Activated CD4-positive, alpha-beta T cell treated with anti-CD3 and anti-CD28 coated beads for 36 hours (primary cell): ENCODE measurements around the gene PON1. TPM values are rescaled to one million over a fixed set of nuclear protein-coding genes. Genes with fewer than 3 reads are reported as not detected.

Source experiments
- ATAC-seq: fragments of 200-7000 bp; cut with Tn5 transposase; one replicate; pipeline ENCODE4 v1.10.0; 2021; ENCODE audit warnings: mild to moderate bottlenecking, moderate library complexity
- CTCF ChIA-PET: fragments of 350-600 bp; sonication (Branson Sonifier 250); formaldehyde crosslinking; loops from one replicate; lab custom pipeline; 2021; ENCODE audit warnings: antibody characterized with exemption; lab: Charles Lee
- POLR2A ChIA-PET: fragments of 350-600 bp; sonication (Branson Sonifier 250); formaldehyde crosslinking; loops from one replicate; lab custom pipeline; 2021; ENCODE audit warnings: antibody characterized with exemption, inconsistent platforms; lab: Charles Lee
- DNase-seq: peaks from one replicate; pipeline ENCODE4 v3.0.0-alpha.2; 2020
- H3K27ac Mint-ChIP-seq: one replicate; pipeline ENCODE4 v1.8.0; 2021; ENCODE audit warnings: mixed read lengths
- H3K27me3 Mint-ChIP-seq: one replicate; pipeline ENCODE4 v1.8.0; 2021; ENCODE audit warnings: mixed read lengths
- H3K36me3 Mint-ChIP-seq: one replicate; pipeline ENCODE4 v1.8.0; 2021; ENCODE audit warnings: low read depth, mixed read lengths
- H3K4me1 Mint-ChIP-seq: one replicate; pipeline ENCODE4 v1.8.0; 2021; ENCODE audit warnings: mixed read lengths
- H3K4me3 Mint-ChIP-seq: one replicate; pipeline ENCODE4 v1.8.0; 2021; ENCODE audit warnings: mild to moderate bottlenecking, moderate library complexity, mixed read lengths
- H3K9me3 Mint-ChIP-seq: one replicate; pipeline ENCODE4 v1.8.0; 2021; ENCODE audit warnings: low read depth, mixed read lengths
- intact Hi-C, 2 experiments: fragments of 100-400 bp; cut with DNase I in 1 of 2; cut with micrococcal nuclease in 1 of 2; formaldehyde crosslinking; loops; one replicate each; pipeline versions ENCODE4 v1.14.2 to v1.15.1; 2022 to 2024; cut with DNase I, micrococcal nuclease
- total RNA-seq, 2 experiments: library from RNA; stranded (reverse); gene quantifications; one replicate each; pipeline ENCODE4 v1.2.3, GENCODE V29; 2021

PON1 gene
- not detected for total RNA-seq

DNA sequence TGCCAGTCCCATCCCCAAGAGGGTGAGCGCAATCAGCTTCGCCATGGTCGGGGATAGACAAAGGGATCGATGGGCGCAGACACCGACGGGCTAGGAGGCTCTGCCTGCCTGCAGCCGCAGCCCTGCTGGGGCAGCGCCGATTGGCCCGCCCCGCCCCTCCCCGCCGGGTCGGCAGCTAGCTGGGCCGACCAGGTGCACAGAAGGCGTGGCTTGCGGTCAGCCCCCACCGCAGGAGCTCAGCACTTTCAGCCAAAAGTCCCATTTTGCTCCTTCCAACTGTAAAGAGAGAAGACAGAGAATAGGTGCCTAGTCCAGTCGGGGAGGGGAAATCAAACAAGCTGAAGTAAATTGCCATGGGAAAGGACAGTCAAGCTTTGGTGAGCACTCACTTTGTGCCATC is at the start of gene PON1:
TSS of gene PON1 (minus strand) at position 102 of the 400 bp plus-strand sequence. CDS start at position 45, 57 bp downstream.
- Mint-ChIP-seq H3K36me3 (no peaks in the 10 kb centered on the region), H3K27ac (no peak within 1 kb of the TSS), H3K27me3 (peaks cover 15% of the 10 kb centered on the region), H3K4me1 (peaks cover 6% of the 10 kb centered on the region), H3K4me3 (no peak within 1 kb of the TSS), H3K9me3 (no peaks in the 10 kb centered on the region)
- intact Hi-C loops, result no loop called here
- peak; percentile 49 for DNase-seq
- ChIA-PET CTCF (interaction anchor here (0.9 to 1.0 kb wide), 2 partner anchors 11 to 111 kb away, joined by 3 read pairs; no protein-coding TSS in a partner anchor), POLR2A (no interaction called here)
- ATAC-seq, result peak; percentile 69

DNA sequence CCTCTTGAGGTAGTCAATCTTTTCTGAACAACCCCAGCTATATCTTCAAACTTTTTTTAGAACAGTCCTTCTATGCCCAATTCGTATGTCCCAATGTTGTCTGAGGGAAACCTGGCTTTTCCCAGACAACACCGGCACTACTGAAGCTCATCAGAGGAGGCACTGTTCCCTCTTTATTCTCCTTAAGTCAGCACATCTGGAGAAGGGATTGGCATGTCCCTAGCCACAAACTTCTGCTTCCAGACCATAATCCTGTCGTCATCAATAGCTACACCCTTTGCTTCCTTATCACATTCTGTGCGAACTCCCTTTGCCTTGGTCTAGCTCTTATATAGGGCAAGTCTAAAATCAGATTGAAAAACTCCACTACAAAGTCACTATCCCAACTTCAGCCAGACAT is 49.0 kb upstream of the PON1 start:
- H3K4me3 Mint-ChIP-seq, result no peak overlapping the region
- H3K4me1 Mint-ChIP-seq, result no peaks in the 10 kb centered on the region
- no peak for DNase-seq
- no peaks in the 10 kb centered on the region for H3K9me3 Mint-ChIP-seq
- no peaks in the 10 kb centered on the region for H3K36me3 Mint-ChIP-seq
- ChIA-PET POLR2A (no interaction called here), CTCF (interaction anchor here (1.5 kb wide), 1 partner anchor 103 kb away, joined by 5 read pairs; no protein-coding TSS in a partner anchor)
- no peak for ATAC-seq
- H3K27ac Mint-ChIP-seq, result no peak overlapping the region
- H3K27me3 Mint-ChIP-seq, result peaks cover 3% of the 10 kb centered on the region
- intact Hi-C loops, result no loop called here

DNA sequence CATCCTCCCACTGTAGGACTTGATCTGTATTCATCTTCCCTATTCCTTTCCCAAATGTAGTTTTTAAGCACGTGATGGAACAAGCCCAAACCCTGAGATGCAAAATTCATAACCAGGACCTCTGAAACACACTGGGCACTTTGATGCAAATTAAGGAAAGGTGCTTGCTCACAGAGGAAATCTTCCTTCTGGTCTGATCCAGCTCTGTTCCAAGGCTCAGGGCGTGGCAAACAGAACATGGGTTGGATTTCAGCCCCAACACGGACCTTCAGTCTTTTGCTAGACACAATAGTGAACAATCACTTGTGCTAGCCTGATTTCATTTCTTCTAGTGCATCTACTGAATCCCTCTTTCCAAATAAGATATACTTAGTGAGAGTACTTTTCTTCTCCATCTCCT is 43.9 kb upstream of the PON1 start:
- Mint-ChIP-seq H3K27ac (no peak overlapping the region), H3K9me3 (no peaks in the 10 kb centered on the region), H3K4me3 (no peak overlapping the region), H3K27me3 (peaks cover 4% of the 10 kb centered on the region), H3K4me1 (no peaks in the 10 kb centered on the region), H3K36me3 (no peaks in the 10 kb centered on the region)
- no peak for DNase-seq
- intact Hi-C loops, result no loop called here
- ATAC-seq, result no peak
- ChIA-PET CTCF (interaction anchor here (1.2 kb wide), 1 partner anchor 109 kb away, joined by 3 read pairs; no protein-coding TSS in a partner anchor), POLR2A (no interaction called here)

DNA sequence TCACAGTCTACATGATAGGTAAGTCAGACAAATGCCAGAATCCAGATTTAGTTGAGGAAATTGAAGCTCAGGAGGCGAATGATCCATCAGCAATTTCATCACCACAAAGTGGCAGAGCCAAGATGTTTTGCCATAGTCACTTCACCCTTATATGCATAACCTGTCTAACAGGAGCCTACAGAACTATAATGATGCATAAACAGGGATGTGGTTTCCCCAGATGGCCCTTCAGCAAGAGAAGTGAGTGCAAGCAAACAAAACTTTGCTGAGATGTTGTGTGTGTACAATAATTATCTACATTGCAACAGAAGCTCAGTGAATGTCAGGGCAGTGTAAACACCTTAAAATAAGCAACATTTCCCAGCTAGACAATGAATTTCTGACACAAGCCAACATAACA is 43.3 kb upstream of the PON1 start:
- Mint-ChIP-seq H3K4me3 (no peak overlapping the region), H3K27me3 (peaks cover 5% of the 10 kb centered on the region), H3K27ac (no peak overlapping the region), H3K36me3 (no peaks in the 10 kb centered on the region), H3K4me1 (no peaks in the 10 kb centered on the region), H3K9me3 (no peaks in the 10 kb centered on the region)
- ATAC-seq (no peak), DNase-seq (no peak)
- CTCF ChIA-PET, result interaction anchor here (1.2 kb wide), 1 partner anchor 109 kb away, joined by 3 read pairs; no protein-coding TSS in a partner anchor
- POLR2A ChIA-PET, result no interaction called here
- intact Hi-C loops, result no loop called here

DNA sequence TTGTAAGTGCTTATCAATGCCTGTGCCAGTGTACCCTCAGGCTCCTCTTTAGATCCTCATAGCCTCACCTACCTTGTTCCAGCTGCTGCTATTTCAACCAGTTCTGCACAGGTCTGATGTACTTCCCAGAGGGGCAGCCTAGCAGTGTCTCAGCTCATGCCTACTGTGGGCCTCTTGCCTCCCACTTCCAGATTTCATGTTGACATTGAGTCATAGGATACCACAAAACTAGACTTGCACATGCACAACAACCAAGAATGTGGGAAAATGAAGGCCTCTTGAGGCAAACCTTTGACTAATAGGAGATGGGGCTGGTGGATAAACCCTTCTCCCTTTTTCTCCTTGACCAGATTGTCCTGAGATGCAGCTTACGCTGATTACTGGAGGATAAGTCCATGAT is 40.8 kb upstream of the PON1 start:
- intact Hi-C loops, result no loop called here

DNA sequence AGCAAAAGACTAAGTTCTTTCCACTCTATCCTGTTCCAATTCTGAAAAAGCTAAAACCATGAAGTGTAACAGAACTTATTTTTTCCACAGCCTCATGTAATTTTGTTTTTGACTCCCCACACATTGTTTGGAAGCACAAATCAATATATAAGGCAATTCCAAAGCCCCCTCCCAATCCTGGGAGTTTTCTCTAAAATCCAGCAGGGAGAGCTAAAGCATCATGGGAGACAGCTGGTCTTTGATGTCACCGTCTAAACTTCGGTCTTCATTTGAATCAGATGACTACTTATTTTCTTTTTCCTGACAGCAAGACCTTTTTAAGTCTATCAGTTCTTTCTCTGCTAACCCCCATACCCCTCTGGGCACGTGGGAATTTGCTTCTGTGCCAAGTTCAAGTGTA is 33.3 kb upstream of the PON1 start:
- DNase-seq (no peak), ATAC-seq (no peak)
- Mint-ChIP-seq H3K9me3 (no peaks in the 10 kb centered on the region), H3K4me1 (no peaks in the 10 kb centered on the region), H3K27me3 (peaks cover 7% of the 10 kb centered on the region), H3K36me3 (no peaks in the 10 kb centered on the region), H3K27ac (no peak overlapping the region), H3K4me3 (no peak overlapping the region)
- CTCF ChIA-PET, result interaction anchor here (0.5 kb wide), 1 partner anchor 119 kb away, joined by 3 read pairs; no protein-coding TSS in a partner anchor
- POLR2A ChIA-PET, result no interaction called here
- intact Hi-C loops, result no loop called here

More for the DNA sequence above, 40.8 kb upstream of the PON1 start:
- Mint-ChIP-seq H3K27ac (no peak overlapping the region), H3K4me3 (no peak overlapping the region), H3K9me3 (no peaks in the 10 kb centered on the region), H3K4me1 (no peaks in the 10 kb centered on the region), H3K36me3 (no peaks in the 10 kb centered on the region), H3K27me3 (peaks cover 7% of the 10 kb centered on the region)
- no peak for ATAC-seq
- no peak for DNase-seq
- CTCF ChIA-PET, result no interaction called here
- POLR2A ChIA-PET, result no interaction called here

DNA sequence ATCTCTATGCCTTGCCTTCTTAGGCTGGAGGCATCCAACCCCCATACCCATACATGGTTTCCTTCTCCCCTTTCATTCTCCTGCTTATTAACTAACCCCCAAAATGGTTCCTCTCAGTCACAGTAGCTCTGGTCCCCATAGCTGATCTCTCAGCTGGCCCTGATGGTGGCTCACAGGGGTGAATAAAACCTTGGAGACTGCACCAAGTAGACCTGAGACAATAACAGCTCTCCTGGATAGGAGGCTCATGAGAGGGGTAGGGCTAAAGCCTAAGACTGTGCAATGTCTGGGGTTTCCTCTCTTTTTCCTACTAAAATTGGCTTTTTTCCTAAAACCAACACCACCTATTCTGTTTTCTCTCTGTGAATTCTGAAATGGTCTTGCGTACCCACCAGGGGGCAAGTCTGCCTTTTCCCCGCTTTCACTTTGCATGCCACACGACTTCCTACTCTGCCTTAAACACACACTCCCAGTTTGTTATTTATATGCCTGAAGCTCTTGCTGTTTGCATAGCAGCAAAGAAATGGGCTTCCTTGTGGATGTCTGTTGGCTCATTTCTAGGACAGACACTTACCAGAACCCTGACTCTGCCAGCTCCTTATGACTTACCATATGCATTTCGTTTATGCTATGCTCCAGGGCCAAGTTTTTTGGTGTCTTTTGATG is 18.4 kb upstream of the PON1 start:
- CTCF ChIA-PET, result interaction anchor here (0.8 kb wide), 1 partner anchor 19 kb away, joined by 3 read pairs; no protein-coding TSS in a partner anchor
- no peak for DNase-seq
- no peak for ATAC-seq
- no peak overlapping the region for H3K4me3 Mint-ChIP-seq
- no peaks in the 10 kb centered on the region for H3K4me1 Mint-ChIP-seq
- intact Hi-C loops, result no loop called here
- H3K27me3 Mint-ChIP-seq, result peaks cover 3% of the 10 kb centered on the region
- no peak overlapping the region for H3K27ac Mint-ChIP-seq
- POLR2A ChIA-PET, result no interaction called here
- peaks cover 2% of the 10 kb centered on the region for H3K9me3 Mint-ChIP-seq
- no peaks in the 10 kb centered on the region for H3K36me3 Mint-ChIP-seq

DNA sequence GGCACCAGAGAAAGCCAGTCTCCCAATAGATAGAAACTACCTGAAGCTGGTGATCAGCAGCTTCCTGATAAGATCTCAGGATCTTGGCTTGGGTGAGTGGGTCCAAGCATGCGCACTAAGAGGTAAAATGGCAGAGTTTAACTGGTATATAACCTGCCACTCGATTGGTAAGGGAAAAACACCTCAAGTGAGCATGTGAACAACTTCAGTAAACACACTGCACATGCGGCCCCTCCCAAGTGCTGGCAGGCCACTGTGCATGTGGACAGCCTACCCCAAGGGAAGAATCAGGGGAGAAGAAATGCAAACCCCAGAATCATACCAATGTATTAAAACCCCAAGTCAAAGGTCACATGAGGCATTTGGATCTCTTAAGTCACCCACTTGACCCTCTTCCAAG is 17.7 kb upstream of the PON1 start:
- Mint-ChIP-seq H3K27ac (no peak overlapping the region), H3K9me3 (peaks cover 2% of the 10 kb centered on the region), H3K36me3 (no peaks in the 10 kb centered on the region), H3K4me3 (no peak overlapping the region), H3K4me1 (no peaks in the 10 kb centered on the region), H3K27me3 (peaks cover 3% of the 10 kb centered on the region)
- DNase-seq (no peak), ATAC-seq (no peak)
- ChIA-PET POLR2A (no interaction called here), CTCF (interaction anchor here (0.8 kb wide), 1 partner anchor 19 kb away, joined by 3 read pairs; no protein-coding TSS in a partner anchor)
- intact Hi-C loops, result no loop called here

DNA sequence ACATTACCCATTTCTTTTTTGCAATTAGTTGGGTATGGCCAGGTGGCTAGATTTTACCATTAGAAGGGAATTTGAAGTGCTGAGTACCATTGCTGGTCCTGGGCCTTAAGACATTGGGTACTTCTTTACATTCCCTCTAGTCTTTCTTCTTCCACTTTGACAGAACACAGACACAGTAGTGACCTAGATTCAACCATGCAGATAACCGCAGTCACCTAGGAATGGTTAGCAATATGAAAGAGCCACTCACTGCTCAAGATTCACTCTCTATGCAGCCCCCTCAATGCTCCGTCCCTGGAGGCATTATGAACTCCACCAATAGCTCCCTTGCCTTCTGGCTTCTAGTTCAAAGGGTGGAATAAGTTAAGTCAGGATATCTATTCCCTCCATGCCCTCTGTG is 16.2 kb upstream of the PON1 start:
- Mint-ChIP-seq H3K4me3 (no peak overlapping the region), H3K27me3 (peaks cover 3% of the 10 kb centered on the region), H3K36me3 (no peaks in the 10 kb centered on the region), H3K9me3 (peaks cover 2% of the 10 kb centered on the region), H3K4me1 (no peaks in the 10 kb centered on the region), H3K27ac (no peak overlapping the region)
- DNase-seq, result no peak
- ChIA-PET POLR2A (no interaction called here), CTCF (no interaction called here)
- ATAC-seq, result no peak
- intact Hi-C loops, result no loop called here

DNA sequence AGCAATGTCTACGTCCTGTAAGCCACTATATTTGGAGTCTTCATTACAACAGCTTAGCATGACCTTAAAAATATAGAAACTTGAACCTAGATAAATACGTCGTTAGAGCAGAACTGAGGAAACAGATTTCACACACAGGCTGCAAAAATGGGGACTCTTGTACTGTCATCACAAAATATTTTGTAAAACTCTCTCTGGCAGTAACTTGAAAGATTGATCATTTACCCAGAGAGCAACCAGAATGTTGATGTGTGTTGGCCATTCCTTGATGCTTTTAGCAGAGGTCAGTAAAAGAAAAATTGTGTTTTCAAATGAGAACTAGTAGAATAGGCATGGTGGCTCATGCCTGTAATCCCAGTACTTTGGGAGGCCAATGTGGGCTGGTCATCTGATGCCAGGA is 14.5 kb upstream of the PON1 start:
- Mint-ChIP-seq H3K27ac (no peak overlapping the region), H3K27me3 (peaks cover 3% of the 10 kb centered on the region), H3K9me3 (peaks cover 2% of the 10 kb centered on the region), H3K36me3 (no peaks in the 10 kb centered on the region), H3K4me1 (no peaks in the 10 kb centered on the region), H3K4me3 (no peak overlapping the region)
- intact Hi-C loops, result no loop called here
- CTCF ChIA-PET, result no interaction called here
- DNase-seq (no peak), ATAC-seq (no peak)
- POLR2A ChIA-PET, result no interaction called here

DNA sequence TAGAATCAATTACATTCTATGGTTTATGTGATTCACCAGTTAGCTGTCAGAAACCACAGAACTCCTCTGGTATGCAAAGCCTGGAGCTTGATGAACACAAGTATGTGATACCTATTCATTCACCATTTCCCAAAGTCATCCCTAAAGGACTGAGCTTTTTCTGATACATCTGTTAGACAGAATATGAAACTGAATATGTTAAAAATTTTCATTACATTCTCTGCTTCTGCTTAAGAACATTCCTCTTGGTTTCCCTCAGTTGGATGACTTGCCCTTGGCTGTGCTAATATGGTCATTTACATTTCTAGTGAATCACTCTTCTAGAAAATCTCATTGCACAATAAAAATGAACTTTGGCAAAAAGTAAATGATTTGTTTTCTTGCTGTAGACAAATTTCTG is 10.8 kb upstream of the PON1 start:
- no peak overlapping the region for H3K4me3 Mint-ChIP-seq
- H3K9me3 Mint-ChIP-seq, result no peaks in the 10 kb centered on the region
- peaks cover 10% of the 10 kb centered on the region for H3K4me1 Mint-ChIP-seq
- no peak overlapping the region for H3K27ac Mint-ChIP-seq
- DNase-seq (no peak), ATAC-seq (no peak)
- no peaks in the 10 kb centered on the region for H3K36me3 Mint-ChIP-seq
- H3K27me3 Mint-ChIP-seq, result no peaks in the 10 kb centered on the region
- intact Hi-C loops, result no loop called here
- CTCF ChIA-PET, result interaction anchor here (0.6 kb wide), 1 partner anchor 11 kb away, joined by 3 read pairs; the partner anchor contains the start of gene PON1
- POLR2A ChIA-PET, result no interaction called here

DNA sequence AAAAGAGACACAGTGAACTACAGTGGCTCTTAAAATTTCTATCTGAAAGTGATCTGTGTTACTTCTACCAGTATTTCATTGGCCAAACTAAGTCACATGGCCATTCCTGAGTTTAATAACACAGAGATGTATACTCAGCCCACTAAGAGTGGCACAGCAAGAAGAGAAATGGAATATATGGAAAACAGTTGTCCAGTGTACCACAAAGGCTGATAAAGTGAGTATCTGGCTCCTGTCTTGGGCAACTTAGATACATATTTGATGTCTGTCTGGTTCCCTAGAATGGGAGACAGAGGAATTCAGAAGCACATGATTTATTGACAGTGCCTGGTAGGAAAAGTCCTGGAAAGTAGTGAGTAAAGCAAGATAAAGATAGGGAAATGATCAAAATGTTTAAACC is 10.1 kb upstream of the PON1 start:
- ATAC-seq, result no peak
- no peaks in the 10 kb centered on the region for H3K27me3 Mint-ChIP-seq
- CTCF ChIA-PET, result no interaction called here
- peaks cover 12% of the 10 kb centered on the region for H3K4me1 Mint-ChIP-seq
- H3K27ac Mint-ChIP-seq, result no peak overlapping the region
- POLR2A ChIA-PET, result no interaction called here
- DNase-seq, result no peak
- intact Hi-C loops, result no loop called here
- H3K4me3 Mint-ChIP-seq, result no peak overlapping the region
- H3K9me3 Mint-ChIP-seq, result no peaks in the 10 kb centered on the region
- H3K36me3 Mint-ChIP-seq, result no peaks in the 10 kb centered on the region
